Keratinocyte (primary cell): ENCODE data around the gene OR5P2.
"Not testable (repeated sequence)": the region's sequence is repeated elsewhere in the genome, so short reads cannot be mapped to it uniquely, and the experiment has no call there.

Source experiments
- CTCF ChIP-seq, 3 experiments: IDR thresholded peaks in 1 of 3; conservative IDR thresholded peaks in 1 of 3; optimal IDR thresholded peaks in 1 of 3; 2 replicates in 2 of 3; 3 replicates in 1 of 3; pipeline versions ENCODE3 to v1.5.1; 2011; ENCODE audit warnings: low read length in 3 of 3, mild to moderate bottlenecking in 3 of 3, moderate library complexity in 2 of 3, control low read depth in 1 of 3, inconsistent platforms in 1 of 3; ENCODE audit not compliant: insufficient read depth in 2 of 3; ENCODE audit errors: extremely low read depth in 1 of 3
- EZH2 ChIP-seq: IDR thresholded peaks from one replicate; pipeline ENCODE4 v1.6.1; 2012; ENCODE audit warnings: inconsistent platforms, mild to moderate bottlenecking, low read length, moderate library complexity

DNA sequence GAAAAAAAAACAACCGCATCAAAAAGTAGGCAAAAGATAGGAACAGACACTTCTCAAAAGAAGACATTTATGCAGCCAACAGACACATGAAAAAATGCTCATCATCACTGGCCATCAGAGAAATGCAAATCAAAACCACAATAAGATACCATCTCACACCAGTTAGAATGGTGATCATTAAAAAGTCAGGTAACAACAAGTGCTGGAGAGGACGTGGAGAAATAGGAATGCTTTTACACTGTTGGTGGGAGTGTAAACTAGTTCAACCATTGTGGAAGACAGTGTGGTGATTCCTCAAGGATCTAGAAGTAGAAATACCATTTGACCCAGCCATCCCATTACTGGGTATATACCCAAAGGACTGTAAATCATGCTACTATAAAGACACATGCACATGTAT is 18.2 kb upstream of the OR5P2 start:
- TF ChIP-seq EZH2; CTCF (optimal IDR thresholded peaks at IDR 0.05 in 1 of 3, IDR thresholded peaks at IDR 0.05 in 1 of 3, conservative IDR thresholded peaks at IDR 0.05 in 1 of 3; ENCODE audit: extremely low read depth in 1 of 3, insufficient read depth in 2 of 3, low read length in 3 of 3): not testable (repeated sequence)
